ENCODE measurements around the gene ENOX1.

ENOX1 gene

GRCh38 chr13:43664700-43665191 lies 122.0 kb downstream of the ENOX1 start:
- no peak for DNase-seq

GRCh38 chr13:43663474-43664090 lies 123.2 kb downstream of the ENOX1 start:
- no peak for DNase-seq

GRCh38 chr13:43662976-43663375 lies 123.8 kb downstream of the ENOX1 start:
- no peak for DNase-seq

- no peak for DNase-seq
These were observed 125.5 kb downstream of the ENOX1 start for GRCh38 chr13:43661161-43661830.

- no peak for DNase-seq
These were observed 129.3 kb downstream of the ENOX1 start for GRCh38 chr13:43657485-43657884.

GRCh38 chr13:43653980-43654379 lies 132.8 kb downstream of the ENOX1 start:
- DNase-seq = no peak

- DNase-seq = no peak
These were observed 133.4 kb downstream of the ENOX1 start for GRCh38 chr13:43653395-43653794.

- no peak for DNase-seq
These were observed 134.0 kb downstream of the ENOX1 start for GRCh38 chr13:43652760-43653159.

GRCh38 chr13:43650882-43651281 lies 135.9 kb downstream of the ENOX1 start:
- DNase-seq = no peak

- no peak for DNase-seq
These were observed 138.0 kb downstream of the ENOX1 start for GRCh38 chr13:43648733-43649132.

- DNase-seq = no peak
These were observed 139.3 kb downstream of the ENOX1 start for GRCh38 chr13:43647471-43647870.

- no peak for DNase-seq
These were observed 146.3 kb downstream of the ENOX1 start for GRCh38 chr13:43640476-43640875.

GRCh38 chr13:43631106-43631505 lies 155.7 kb downstream of the ENOX1 start:
- no peak for DNase-seq

GRCh38 chr13:43629691-43630480 lies 156.9 kb downstream of the ENOX1 start:
- DNase-seq = no peak

- DNase-seq = no peak
These were observed 159.8 kb downstream of the ENOX1 start for GRCh38 chr13:43626994-43627393.

GRCh38 chr13:43614063-43614462 lies 172.7 kb downstream of the ENOX1 start:
- DNase-seq = no peak

GRCh38 chr13:43611281-43612273 lies 175.2 kb downstream of the ENOX1 start:
- no peak for DNase-seq

- DNase-seq = no peak
These were observed 178.2 kb downstream of the ENOX1 start for GRCh38 chr13:43608400-43609137.

GRCh38 chr13:43597599-43597945 lies 189.2 kb downstream of the ENOX1 start:
- no peak for DNase-seq

- no peak for DNase-seq
These were observed 189.7 kb downstream of the ENOX1 start for GRCh38 chr13:43596924-43597598.

- DNase-seq = no peak
These were observed 190.8 kb downstream of the ENOX1 start for GRCh38 chr13:43596006-43596405.
